NT2/D1 (cell line): ENCODE results near the gene EPHB2.

ENCODE experiments used
- SUZ12 ChIP-seq: IDR thresholded peaks from 2 replicates; pipeline ENCODE4 v1.6.1; 2011; ENCODE audit not compliant: insufficient read length, insufficient read depth; ENCODE audit errors: extremely low read depth
- YY1 ChIP-seq: IDR thresholded peaks from 2 replicates; pipeline ENCODE4 v1.6.1; 2011; ENCODE audit not compliant: insufficient read length, insufficient read depth
- ZNF274 ChIP-seq: IDR thresholded peaks from 2 replicates; pipeline ENCODE4 v1.6.1; 2011; ENCODE audit warnings: mild to moderate bottlenecking, low read depth, low read length

DNA sequence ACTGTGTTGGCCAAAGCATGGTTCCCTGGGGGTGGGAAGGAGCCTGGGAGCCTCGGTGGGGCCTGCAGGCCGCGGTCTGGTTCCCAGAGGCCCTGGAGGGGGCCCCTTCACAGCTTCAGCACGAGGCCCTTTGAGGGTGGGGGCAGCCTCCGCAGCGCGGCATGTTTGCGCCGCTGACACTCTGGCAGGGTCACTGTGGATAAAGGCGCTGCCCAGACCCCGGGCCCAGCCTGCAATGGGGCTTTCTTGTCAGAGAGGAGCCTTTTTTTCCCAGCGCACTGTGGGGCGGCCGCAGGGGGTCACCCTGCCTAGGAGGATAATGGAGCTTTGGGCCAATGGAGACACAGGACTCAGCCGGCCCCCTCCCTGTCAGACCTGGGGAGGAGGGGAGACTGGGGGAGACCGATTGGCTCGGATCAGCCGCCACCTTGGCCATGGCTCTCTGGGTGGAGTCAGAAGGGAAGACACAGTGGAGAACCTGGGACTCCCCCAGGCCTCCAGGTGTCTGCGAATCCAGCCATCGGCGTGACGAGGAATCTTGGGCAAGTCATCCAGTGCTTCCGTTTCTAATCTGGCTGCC lies 26.0 kb downstream of the EPHB2 start:
- TF ChIP-seq ZNF274 (no peak), YY1 (no peak), SUZ12 (no peak)
